Naive thymus-derived CD8-positive, alpha-beta T cell (primary cell): ENCODE measurements around the gene OR10A3. TPM values are rescaled to one million over a fixed set of nuclear protein-coding genes. Genes with fewer than 3 reads are reported as not detected.

Experiments used
- ATAC-seq, 2 donors: fragments of 150-1000 bp; cut with Tn5 transposase in 1 of 2; sonication (Bioruptor Pico), chemical (Tn5 transposase) in 1 of 2; 1 replicate in 1 of 2; 2 replicates in 1 of 2; pipeline ENCODE4 v1.10.0; 2021; ENCODE audit warnings: mild to moderate bottlenecking in 2 of 2, moderate library complexity in 2 of 2
- POLR2A ChIA-PET: fragments of 350-600 bp; sonication (Branson Sonifier 250); formaldehyde crosslinking; loops from one replicate; lab custom pipeline; 2021; ENCODE audit warnings: antibody characterized with exemption; lab: Charles Lee
- DNase-seq, 10 donors: peaks; one replicate each; pipeline versions ENCODE4 v3.0.0 to v3.0.0-alpha.2; 2020 to 2022
- H3K27ac Mint-ChIP-seq, 10 donors: one replicate each; pipeline ENCODE4 v1.8.0; 2020 to 2022; ENCODE audit warnings: mild to moderate bottlenecking in 10 of 10, mixed read lengths in 10 of 10, moderate library complexity in 4 of 10, inconsistent platforms in 1 of 10
- H3K27me3 Mint-ChIP-seq, 5 donors: one replicate each; pipeline ENCODE4 v1.8.0; 2021 to 2022; ENCODE audit warnings: mixed read lengths in 5 of 5
- H3K36me3 Mint-ChIP-seq, 3 donors: one replicate each; pipeline ENCODE4 v1.8.0; 2020 to 2022; ENCODE audit warnings: mixed read lengths in 3 of 3, mild to moderate bottlenecking in 2 of 3, inconsistent platforms in 1 of 3
- H3K4me1 Mint-ChIP-seq, 4 donors: one replicate each; pipeline ENCODE4 v1.8.0; 2021 to 2022; ENCODE audit warnings: mixed read lengths in 4 of 4
- H3K4me3 Mint-ChIP-seq, 10 donors: one replicate each; pipeline ENCODE4 v1.8.0; 2020 to 2022; ENCODE audit warnings: mild to moderate bottlenecking in 10 of 10, mixed read lengths in 10 of 10, moderate library complexity in 6 of 10, inconsistent platforms in 1 of 10
- H3K9me3 Mint-ChIP-seq, 9 donors: one replicate each; pipeline ENCODE4 v1.8.0; 2020 to 2022; ENCODE audit warnings: mixed read lengths in 9 of 9, mild to moderate bottlenecking in 3 of 9, inconsistent platforms in 1 of 9, moderate library complexity in 1 of 9
- polyA plus RNA-seq, 3 donors: library from polyadenylated mRNA; unstranded; fragments of 300-500 nt; fragmentation: Illumina TruSeq; gene quantifications; one replicate each; pipeline ENCODE4 v1.2.3, GENCODE V29; 2021
- total RNA-seq, 8 experiments: library from RNA in 2 of 8; stranded (reverse) in 2 of 8; gene quantifications; one replicate each; pipeline ENCODE4 v1.2.3 and lab custom pipeline; 2021 to 2026

Gene OR10A3
- total and polyA plus RNA-seq, 5 experiments from 2014 or later: not detected

GRCh38 chr11:7968686-7969085, 27.2 kb upstream of the OR10A3 start:
- DNase-seq (no peak), ATAC-seq (no peak)
- POLR2A ChIA-PET: interaction anchor here (0.6 kb wide), 1 partner anchor 1273 kb away, joined by 8 read pairs; no protein-coding TSS in a partner anchor
- H3K36me3 Mint-ChIP-seq: no peaks in the 10 kb centered on the region
- no peak overlapping the region for H3K4me3 Mint-ChIP-seq
- H3K4me1 Mint-ChIP-seq: no peaks in the 10 kb centered on the region
- peaks cover 9 to 34% (median 24%) of the 10 kb centered on the region in 5 donors for H3K27me3 Mint-ChIP-seq
- H3K9me3 Mint-ChIP-seq: no peaks in the 10 kb centered on the region
- no peak overlapping the region for H3K27ac Mint-ChIP-seq

- H3K4me1 Mint-ChIP-seq: no peaks in the 10 kb centered on the region
Measured at GRCh38 chr11:7967826-7968225, 26.3 kb upstream of the OR10A3 start.

GRCh38 chr11:7967097-7967496, 25.6 kb upstream of the OR10A3 start:
- POLR2A ChIA-PET: no interaction called here
- Mint-ChIP-seq H3K36me3 (no peaks in the 10 kb centered on the region), H3K27ac (no peak overlapping the region), H3K27me3 (peaks cover 8 to 38% (median 21%) of the 10 kb centered on the region in 5 donors), H3K4me1 (no peaks in the 10 kb centered on the region), H3K4me3 (no peak overlapping the region), H3K9me3 (no peaks in the 10 kb centered on the region)
- no peak for ATAC-seq
- no peak for DNase-seq

More at GRCh38 chr11:7967826-7968225, 26.3 kb upstream of the OR10A3 start:
- DNase-seq (no peak), ATAC-seq (no peak)
- no peaks in the 10 kb centered on the region for H3K36me3 Mint-ChIP-seq
- POLR2A ChIA-PET: no interaction called here
- H3K9me3 Mint-ChIP-seq: no peaks in the 10 kb centered on the region
- H3K4me3 Mint-ChIP-seq: no peak overlapping the region
- H3K27me3 Mint-ChIP-seq: peaks cover 8 to 38% (median 21%) of the 10 kb centered on the region in 5 donors
- H3K27ac Mint-ChIP-seq: no peak overlapping the region

DNA sequence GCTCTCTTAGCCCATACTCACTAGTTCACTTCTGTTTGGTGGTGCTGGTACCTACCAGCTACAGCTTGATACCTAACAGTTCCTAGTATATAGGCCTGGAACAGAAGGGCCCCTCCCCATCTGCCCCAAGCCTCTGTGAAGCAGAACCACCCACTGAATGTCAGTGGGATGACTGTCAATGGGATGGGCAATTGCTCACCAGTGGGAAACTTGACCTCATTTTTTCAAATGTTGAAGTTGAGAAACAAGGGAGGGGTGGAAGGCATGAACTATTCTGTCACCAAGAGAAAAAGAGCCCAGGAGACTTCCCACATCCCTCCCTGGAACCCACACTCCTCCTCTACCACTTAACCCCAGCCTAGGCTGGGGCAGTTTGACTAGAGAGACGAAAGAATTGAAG, 23.9 kb upstream of the OR10A3 start, which contains the start of gene NLRP10:
NLRP10 (minus strand) TSS at position 62 of the 400 bp plus-strand sequence. CDS start 1,952 bp downstream, outside the sequence.
- no peaks in the 10 kb centered on the region for H3K36me3 Mint-ChIP-seq
- H3K4me3 Mint-ChIP-seq: no peak within 1 kb of the TSS
- POLR2A ChIA-PET: no interaction called here
- no peak within 1 kb of the TSS for H3K27ac Mint-ChIP-seq
- H3K4me1 Mint-ChIP-seq: no peaks in the 10 kb centered on the region
- no peak for ATAC-seq
- H3K9me3 Mint-ChIP-seq: no peaks in the 10 kb centered on the region
- peaks cover 14 to 42% (median 24%) of the 10 kb centered on the region in 5 donors for H3K27me3 Mint-ChIP-seq
- no peak for DNase-seq

GRCh38 chr11:7964873-7965272, 23.4 kb upstream of the OR10A3 start:
- H3K4me1 Mint-ChIP-seq: no peaks in the 10 kb centered on the region
- POLR2A ChIA-PET: no interaction called here
- no peaks in the 10 kb centered on the region for H3K36me3 Mint-ChIP-seq
- H3K9me3 Mint-ChIP-seq: no peaks in the 10 kb centered on the region
- H3K27ac Mint-ChIP-seq: no peak overlapping the region
- ATAC-seq (no peak), DNase-seq (no peak)
- H3K27me3 Mint-ChIP-seq: peaks cover 14 to 42% (median 28%) of the 10 kb centered on the region in 5 donors
- no peak overlapping the region for H3K4me3 Mint-ChIP-seq

GRCh38 chr11:7964261-7964660, 22.8 kb upstream of the OR10A3 start:
- no peak for DNase-seq
- Mint-ChIP-seq H3K4me1 (no peaks in the 10 kb centered on the region), H3K36me3 (no peaks in the 10 kb centered on the region), H3K9me3 (no peaks in the 10 kb centered on the region), H3K4me3 (no peak overlapping the region), H3K27me3 (peaks cover 14 to 46% (median 33%) of the 10 kb centered on the region in 5 donors), H3K27ac (no peak overlapping the region)
- ATAC-seq: no peak
- POLR2A ChIA-PET: no interaction called here

GRCh38 chr11:7955191-7955590, 13.7 kb upstream of the OR10A3 start:
- Mint-ChIP-seq H3K4me3 (no peak overlapping the region), H3K9me3 (peaks cover 0 to 4% (median 0%) of the 10 kb centered on the region in 9 donors), H3K27ac (no peak overlapping the region), H3K27me3 (peaks cover 16 to 43% (median 20%) of the 10 kb centered on the region in 5 donors), H3K36me3 (peaks cover 0 to 5% (median 0%) of the 10 kb centered on the region in 3 donors), H3K4me1 (no peaks in the 10 kb centered on the region)
- DNase-seq (no peak), ATAC-seq (no peak)
- POLR2A ChIA-PET: no interaction called here

- H3K4me1 Mint-ChIP-seq: peaks cover 0 to 2% (median 0%) of the 10 kb centered on the region in 4 donors
- H3K27me3 Mint-ChIP-seq: peaks cover 11 to 47% (median 23%) of the 10 kb centered on the region in 5 donors
- POLR2A ChIA-PET: no interaction called here
- no peak overlapping the region for H3K27ac Mint-ChIP-seq
- DNase-seq: no peak
- no peak for ATAC-seq
- H3K9me3 Mint-ChIP-seq: peaks cover 0 to 3% (median 0%) of the 10 kb centered on the region in 9 donors
- no peak overlapping the region for H3K4me3 Mint-ChIP-seq
- no peaks in the 10 kb centered on the region for H3K36me3 Mint-ChIP-seq
Measured at GRCh38 chr11:7949934-7950333, 8.4 kb upstream of the OR10A3 start.

GRCh38 chr11:7944123-7944522, 2.6 kb upstream of the OR10A3 start:
- peaks cover 0 to 2% (median 0%) of the 10 kb centered on the region in 4 donors for H3K4me1 Mint-ChIP-seq
- peaks cover 9 to 30% (median 27%) of the 10 kb centered on the region in 5 donors for H3K27me3 Mint-ChIP-seq
- ATAC-seq (no peak), DNase-seq (no peak)
- POLR2A ChIA-PET: no interaction called here
- H3K9me3 Mint-ChIP-seq: peaks cover 13 to 39% (median 20%) of the 10 kb centered on the region in 9 donors
- H3K4me3 Mint-ChIP-seq: no peak overlapping the region
- peaks cover 0 to 26% (median 0%) of the 10 kb centered on the region in 3 donors for H3K36me3 Mint-ChIP-seq
- no peak overlapping the region for H3K27ac Mint-ChIP-seq

- DNase-seq: no peak
- peaks cover 0 to 26% (median 0%) of the 10 kb centered on the region in 3 donors for H3K36me3 Mint-ChIP-seq
- peaks cover 13 to 39% (median 20%) of the 10 kb centered on the region in 9 donors for H3K9me3 Mint-ChIP-seq
- POLR2A ChIA-PET: no interaction called here
- ATAC-seq: no peak
- H3K4me1 Mint-ChIP-seq: no peaks in the 10 kb centered on the region
- H3K27ac Mint-ChIP-seq: no peak overlapping the region
- H3K4me3 Mint-ChIP-seq: no peak overlapping the region
- H3K27me3 Mint-ChIP-seq: peaks cover 11 to 30% (median 16%) of the 10 kb centered on the region in 5 donors
Measured at GRCh38 chr11:7941146-7941545, 362 bp downstream of the OR10A3 start.

DNA sequence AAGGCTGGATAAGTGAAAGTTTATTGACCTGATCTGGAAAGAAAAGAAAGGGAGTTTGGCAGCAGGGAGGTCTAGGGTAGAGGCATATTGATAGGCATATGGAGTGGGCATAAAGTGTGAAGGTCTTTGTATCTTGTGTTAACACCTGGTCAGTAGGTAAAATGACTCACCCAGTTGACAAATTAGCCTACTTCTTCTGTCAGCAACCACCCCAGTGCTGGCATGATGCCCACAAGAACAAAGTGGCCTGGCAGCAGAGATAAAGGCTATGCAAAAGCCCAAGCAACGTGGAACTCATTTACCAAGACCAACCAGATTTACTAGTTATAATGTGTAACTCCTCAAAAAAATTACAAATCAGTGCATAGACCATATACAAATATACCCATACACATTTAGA, 4.9 kb downstream of the OR10A3 start:
- POLR2A ChIA-PET: no interaction called here
- ATAC-seq (no peak), DNase-seq (no peak)
- peaks cover 0 to 14% (median under 1%) of the 10 kb centered on the region in 9 donors for H3K9me3 Mint-ChIP-seq
- H3K4me1 Mint-ChIP-seq: no peaks in the 10 kb centered on the region
- H3K4me3 Mint-ChIP-seq: no peak overlapping the region
- H3K36me3 Mint-ChIP-seq: no peaks in the 10 kb centered on the region
- no peak overlapping the region for H3K27ac Mint-ChIP-seq
- H3K27me3 Mint-ChIP-seq: peaks cover 17 to 56% (median 31%) of the 10 kb centered on the region in 5 donors

DNA sequence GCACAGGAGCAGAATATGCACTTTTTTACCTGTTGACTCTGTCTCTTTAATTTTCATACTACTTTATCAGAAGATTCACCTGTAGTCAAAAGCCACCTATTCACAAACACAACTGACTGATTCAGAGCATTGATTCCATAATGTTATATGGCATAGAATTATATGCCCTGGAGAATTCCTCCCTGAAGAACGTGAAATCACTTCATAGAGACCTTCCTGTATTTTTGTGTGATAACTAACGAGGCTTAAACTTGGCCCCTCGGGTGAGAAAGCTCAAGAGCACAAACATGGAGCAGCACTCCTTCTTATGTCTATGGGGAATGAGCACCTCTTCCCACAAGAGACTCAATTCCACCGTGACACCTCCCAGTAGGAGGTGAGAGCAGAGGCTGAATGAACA, 10.3 kb downstream of the OR10A3 start, which contains the start of gene OR10A6:
OR10A6 (minus strand) TSS at position 101 of the 400 bp plus-strand sequence. CDS start 2,606 bp downstream, outside the sequence.
- H3K27ac Mint-ChIP-seq: no peak within 1 kb of the TSS
- H3K36me3 Mint-ChIP-seq: peaks cover 0 to 2% (median 0%) of the 10 kb centered on the region in 3 donors
- peaks cover 13 to 57% (median 39%) of the 10 kb centered on the region in 5 donors for H3K27me3 Mint-ChIP-seq
- peaks cover 0 to 12% (median 0%) of the 10 kb centered on the region in 9 donors for H3K9me3 Mint-ChIP-seq
- ATAC-seq (no peak), DNase-seq (no peak)
- H3K4me1 Mint-ChIP-seq: no peaks in the 10 kb centered on the region
- POLR2A ChIA-PET: no interaction called here
- H3K4me3 Mint-ChIP-seq: no peak within 1 kb of the TSS

DNA sequence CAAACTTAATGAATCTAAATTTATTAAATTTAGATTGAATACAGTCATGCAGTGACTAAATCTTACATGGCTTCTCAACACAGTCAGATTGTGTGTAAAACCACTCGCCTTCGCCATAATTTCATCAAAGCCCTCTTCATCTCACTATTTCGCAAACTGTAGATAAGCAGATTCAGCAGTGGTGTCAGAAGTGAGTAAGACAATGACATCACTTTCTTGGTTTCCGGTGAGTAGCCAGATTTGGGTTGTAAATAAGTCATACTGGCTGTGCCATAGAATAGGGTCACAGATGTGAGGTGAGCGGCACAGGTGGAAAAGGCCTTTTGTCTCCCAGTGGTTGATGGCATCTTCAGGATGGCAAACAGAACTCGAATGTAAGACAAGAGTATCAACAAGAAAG, 13.9 kb downstream of the OR10A3 start:
- ATAC-seq (no peak), DNase-seq (no peak)
- H3K36me3 Mint-ChIP-seq: peaks cover 0 to 5% (median 0%) of the 10 kb centered on the region in 3 donors
- no peaks in the 10 kb centered on the region for H3K9me3 Mint-ChIP-seq
- POLR2A ChIA-PET: no interaction called here
- H3K27me3 Mint-ChIP-seq: peaks cover 15 to 60% (median 33%) of the 10 kb centered on the region in 5 donors
- H3K4me1 Mint-ChIP-seq: no peaks in the 10 kb centered on the region
- no peak overlapping the region for H3K4me3 Mint-ChIP-seq
- H3K27ac Mint-ChIP-seq: no peak overlapping the region
